HG03095 (cell line): ENCODE results near the gene DDX24.

ENCODE experiments used
- ATAC-seq: cut with Tn5 transposase; IDR thresholded peaks from one replicate; pipeline ENCODE4 v1.9.1; 2021; ENCODE audit warnings: moderate library complexity; ENCODE audit not compliant: unreplicated experiment

The DDX24 gene

GRCh38 chr14:94034886-94035285 is 46.1 kb downstream of the DDX24 start:
- ATAC-seq, result no peak

- ATAC-seq, result no peak
Observed at GRCh38 chr14:94031883-94032279, 49.1 kb downstream of the DDX24 start.

GRCh38 chr14:94031161-94031882 is 49.7 kb downstream of the DDX24 start:
- no peak for ATAC-seq

GRCh38 chr14:94030571-94030970 is 50.4 kb downstream of the DDX24 start:
- no peak for ATAC-seq

- ATAC-seq, result no peak
Observed at GRCh38 chr14:94029671-94030203, 51.3 kb downstream of the DDX24 start.

- ATAC-seq, result no peak
Observed at GRCh38 chr14:94029265-94029664, 51.7 kb downstream of the DDX24 start.

GRCh38 chr14:94028450-94028826 is 52.6 kb downstream of the DDX24 start:
- ATAC-seq, result no peak

GRCh38 chr14:94027566-94028449 is 53.2 kb downstream of the DDX24 start:
- no peak for ATAC-seq

GRCh38 chr14:94026889-94027469 is 54.0 kb downstream of the DDX24 start:
- no peak for ATAC-seq

- peak; percentile 100 for ATAC-seq
Observed at GRCh38 chr14:94026173-94026888, 54.7 kb downstream of the DDX24 start, which contains the start of gene OTUB2. TSS of gene OTUB2 (plus strand) at chr14:94026340. CDS start at chr14:94026538, 198 bp downstream.

GRCh38 chr14:94025720-94026119 is 55.3 kb downstream of the DDX24 start:
- no peak for ATAC-seq

- no peak for ATAC-seq
Observed at GRCh38 chr14:94024549-94024948, 56.5 kb downstream of the DDX24 start.

- no peak for ATAC-seq
Observed at GRCh38 chr14:94022532-94023411, 58.2 kb downstream of the DDX24 start.

GRCh38 chr14:94021416-94022157 is 59.4 kb downstream of the DDX24 start:
- no peak for ATAC-seq

- ATAC-seq, result no peak
Observed at GRCh38 chr14:94021001-94021400, 60.0 kb downstream of the DDX24 start.

GRCh38 chr14:94020267-94020666 is 60.7 kb downstream of the DDX24 start:
- ATAC-seq, result no peak

- no peak for ATAC-seq
Observed at GRCh38 chr14:94019329-94019728, 61.7 kb downstream of the DDX24 start.

- no peak for ATAC-seq
Observed at GRCh38 chr14:94018308-94018707, 62.7 kb downstream of the DDX24 start.

GRCh38 chr14:94016446-94016976 is 64.5 kb downstream of the DDX24 start:
- no peak for ATAC-seq
